Dermis blood vessel endothelial cell (primary cell): ENCODE measurements around the gene LRMDA. TPM values are rescaled to one million over a fixed set of nuclear protein-coding genes. Genes with fewer than 3 reads are reported as not detected.
"Not testable (repeated sequence)": the region's sequence is repeated elsewhere in the genome, so short reads cannot be mapped to it uniquely, and the experiment has no call there.

ENCODE experiments used
- DNase-seq: peaks from one replicate; pipeline ENCODE4 v3.0.0; 2010
- total RNA-seq: library from RNA; depleted of rRNA; stranded (reverse); fragments of >200 nt; gene quantifications from 2 replicates; pipeline ENCODE4 v1.2.3, GENCODE V29; 2014

Gene LRMDA
- total RNA-seq, 1 donor from 2014 or later: 27.4 TPM

DNA sequence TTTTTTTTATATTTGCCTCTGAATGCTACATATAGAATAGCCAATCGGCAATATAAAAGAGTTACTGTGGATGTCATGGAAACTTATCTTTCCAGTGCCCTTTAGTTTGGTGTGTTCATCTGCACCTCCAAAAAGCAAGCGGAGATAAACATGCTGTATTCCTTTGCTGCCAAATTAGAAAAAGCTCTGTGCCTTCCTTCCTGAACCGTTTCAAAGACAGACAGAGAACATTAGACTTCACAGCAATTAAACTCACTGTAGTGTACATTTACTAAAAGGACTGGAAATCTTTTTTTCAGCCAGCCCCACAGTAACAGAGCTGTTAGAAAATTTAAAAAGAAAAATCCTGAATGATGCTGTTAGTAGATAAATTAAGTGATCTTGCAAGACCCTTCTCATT lies 707.5 kb downstream of the LRMDA start:
- no peak for DNase-seq

GRCh38 chr10:76139431-76139830 lies 708.0 kb downstream of the LRMDA start:
- no peak for DNase-seq

- DNase-seq: no peak
These were observed 710.0 kb downstream of the LRMDA start for GRCh38 chr10:76141376-76141775.

DNA sequence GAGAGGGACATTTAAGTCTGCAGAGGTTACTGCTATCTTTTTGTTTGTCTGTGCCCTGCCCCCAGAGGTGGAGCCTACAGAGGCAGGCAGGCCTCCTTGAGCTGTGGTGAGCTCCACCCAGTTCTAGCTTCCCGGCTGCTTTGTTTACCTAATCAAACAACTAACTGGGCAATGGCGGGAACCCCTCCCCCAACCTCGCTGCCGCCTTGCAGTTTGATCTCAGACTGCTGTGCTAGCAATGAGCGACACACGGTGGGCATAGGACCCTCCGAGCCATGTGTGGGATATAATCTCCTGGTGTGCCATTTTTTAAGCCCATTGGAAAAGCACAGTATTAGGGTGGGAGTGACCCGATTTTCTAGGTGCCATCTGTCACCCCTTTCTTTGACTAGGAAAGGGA lies 716.8 kb downstream of the LRMDA start:
- DNase-seq: not testable (repeated sequence)

GRCh38 chr10:76149182-76149581 lies 717.8 kb downstream of the LRMDA start:
- DNase-seq: no peak

- DNase-seq: no peak
These were observed 718.2 kb downstream of the LRMDA start for GRCh38 chr10:76149602-76150138.

- no peak for DNase-seq
These were observed 718.9 kb downstream of the LRMDA start for GRCh38 chr10:76150139-76150875.

GRCh38 chr10:76150876-76151288 lies 719.5 kb downstream of the LRMDA start:
- DNase-seq: no peak

DNA sequence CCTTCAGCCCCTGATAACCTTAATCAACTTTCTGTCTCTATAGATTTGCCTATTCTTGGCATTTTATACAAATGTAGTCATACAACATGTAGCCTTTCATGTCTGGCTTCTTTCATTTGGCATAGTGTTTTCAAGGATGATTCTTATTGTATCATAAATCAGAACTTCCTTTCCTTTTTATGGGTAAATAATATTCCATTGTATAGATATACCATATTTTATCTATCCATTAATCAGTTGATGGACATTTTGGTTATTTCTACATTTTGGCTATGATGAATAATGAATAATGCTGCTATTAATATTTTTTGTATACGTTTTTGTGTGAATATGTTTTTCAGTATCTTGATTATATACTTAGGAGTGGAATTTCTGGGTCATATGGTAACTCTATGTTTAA lies 720.8 kb downstream of the LRMDA start:
- DNase-seq: no peak

GRCh38 chr10:76155961-76156360 lies 724.5 kb downstream of the LRMDA start:
- DNase-seq: no peak

- no peak for DNase-seq
These were observed 729.2 kb downstream of the LRMDA start for GRCh38 chr10:76160446-76161300.

DNA sequence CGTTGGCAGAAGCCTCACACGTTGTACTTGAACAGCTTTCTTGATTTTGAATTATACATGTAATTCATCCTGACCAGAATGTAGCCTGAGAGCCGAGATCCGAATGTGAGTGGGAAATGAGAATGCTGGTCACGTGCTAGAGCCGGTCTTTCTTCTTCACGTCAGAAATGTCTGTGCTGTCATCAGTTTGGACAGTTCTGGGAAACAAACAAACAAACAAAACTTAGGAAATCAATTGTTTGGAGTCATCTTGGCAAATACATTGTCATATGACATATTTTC lies 729.8 kb downstream of the LRMDA start:
- no peak for DNase-seq

GRCh38 chr10:76168437-76168836 lies 737.0 kb downstream of the LRMDA start:
- no peak for DNase-seq

DNA sequence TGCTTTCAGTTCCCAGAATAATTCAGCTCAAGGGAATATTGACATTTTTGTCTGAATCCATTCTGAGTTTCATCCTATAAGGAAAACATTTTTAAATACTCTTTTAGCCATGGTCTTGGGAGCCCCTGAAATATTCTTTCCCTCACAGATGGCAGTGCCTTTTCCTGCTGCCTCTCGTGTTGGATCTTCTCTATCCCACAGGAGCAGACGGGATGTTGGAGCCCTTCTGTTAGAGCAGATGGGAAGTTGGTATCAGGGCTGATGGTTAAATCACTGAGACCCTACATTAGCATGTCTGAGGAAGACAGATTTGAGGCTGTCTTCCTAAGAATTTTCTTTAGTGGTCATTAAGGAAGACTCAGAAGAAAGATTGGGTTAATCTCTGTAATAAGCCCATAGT lies 737.8 kb downstream of the LRMDA start:
- no peak for DNase-seq

DNA sequence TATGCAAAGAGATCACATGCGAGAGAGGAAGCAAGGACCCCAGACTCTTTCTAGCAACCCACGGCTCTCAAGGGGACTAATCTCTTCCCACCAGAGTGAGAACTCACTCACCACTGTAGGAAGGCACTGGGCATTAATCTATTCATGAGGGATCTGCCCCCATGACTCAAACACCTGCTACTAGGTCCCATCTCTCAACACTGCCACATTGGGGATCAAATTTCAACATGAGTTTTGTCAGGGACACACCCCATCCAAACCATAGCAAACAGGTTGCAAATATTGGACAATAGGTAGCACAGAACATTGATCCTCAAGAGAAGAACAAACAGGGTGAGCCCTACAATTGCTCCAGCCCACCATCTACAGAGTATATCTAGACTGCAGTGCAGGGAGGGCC lies 740.6 kb downstream of the LRMDA start:
- DNase-seq: no peak

- no peak for DNase-seq
These were observed 744.2 kb downstream of the LRMDA start for GRCh38 chr10:76175533-76176165.

DNA sequence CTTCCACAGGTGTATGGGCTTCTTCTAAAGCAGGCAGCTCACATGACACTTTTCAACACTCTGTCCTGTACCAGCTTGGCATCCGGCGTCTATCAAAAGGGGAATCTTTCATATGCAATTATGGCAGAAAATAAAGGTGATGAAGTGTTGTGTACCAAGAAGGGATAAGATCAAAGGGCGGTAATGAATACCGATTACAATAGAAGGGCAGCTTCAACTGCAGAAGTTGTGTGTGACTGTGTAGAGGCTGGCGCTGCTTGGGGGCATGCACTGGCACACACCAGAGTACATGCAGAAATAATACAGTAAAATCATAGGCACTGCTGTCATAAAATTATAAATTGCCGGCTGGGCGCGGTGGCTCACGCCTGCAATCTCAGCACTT lies 744.7 kb downstream of the LRMDA start:
- no peak for DNase-seq

GRCh38 chr10:76177936-76178335 lies 746.5 kb downstream of the LRMDA start:
- no peak for DNase-seq

DNA sequence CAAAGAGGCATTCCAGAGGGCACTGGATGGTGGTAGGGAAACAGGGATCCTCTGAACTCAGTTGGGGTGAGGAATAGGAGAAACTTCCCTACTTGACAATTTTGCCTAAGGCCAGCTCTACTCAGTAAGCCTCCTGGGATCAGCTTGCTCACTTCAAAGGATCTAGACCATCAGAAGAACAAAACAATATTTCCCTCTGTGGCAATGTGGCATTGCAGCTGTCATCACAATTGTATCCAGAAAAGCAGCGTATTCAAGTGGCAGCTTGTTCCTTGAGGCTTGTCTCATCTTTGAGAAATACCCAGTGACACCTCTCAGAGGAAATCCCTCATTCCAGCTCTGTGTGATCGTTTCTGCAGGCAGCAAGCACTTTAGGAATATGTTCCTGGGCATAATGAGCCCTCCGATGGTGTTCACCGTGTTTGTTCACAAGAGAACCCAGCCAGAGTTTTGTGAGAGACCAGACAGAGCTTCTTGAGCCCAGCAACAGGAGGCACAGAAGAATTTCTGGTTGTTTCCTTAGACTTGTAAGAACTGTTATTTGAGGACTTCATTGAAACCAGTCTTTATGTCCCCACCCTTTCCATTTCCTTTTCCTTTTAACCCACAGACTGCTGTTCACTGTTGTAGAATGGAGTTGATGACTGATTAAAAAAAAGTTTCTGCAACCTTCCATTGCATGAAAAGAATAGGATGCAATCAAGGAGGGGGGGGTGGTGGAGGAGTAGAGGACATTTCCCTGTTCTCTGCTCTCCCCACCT lies 747.3 kb downstream of the LRMDA start:
- no peak for DNase-seq

GRCh38 chr10:76179806-76180205 lies 748.4 kb downstream of the LRMDA start:
- no peak for DNase-seq

DNA sequence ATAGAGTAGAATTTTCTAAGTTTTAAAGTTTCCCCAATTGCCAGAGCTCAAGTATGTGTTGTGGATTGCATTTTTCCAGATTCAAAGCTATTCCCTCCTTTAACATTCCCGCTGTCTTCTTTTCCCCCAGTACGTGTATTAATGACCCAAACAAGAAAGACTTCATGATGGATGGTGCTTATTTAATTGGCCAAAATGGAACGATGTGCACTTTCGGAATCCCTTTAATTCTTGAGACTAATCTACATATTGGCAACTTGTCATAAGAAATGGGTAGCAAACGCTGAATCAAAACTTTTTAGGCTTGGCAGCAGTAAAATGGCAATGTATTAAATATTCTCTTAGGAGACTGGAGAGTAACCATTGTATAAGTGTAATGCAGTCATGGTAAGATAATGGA lies 753.2 kb downstream of the LRMDA start:
- no peak for DNase-seq

- DNase-seq: no peak
These were observed 754.3 kb downstream of the LRMDA start for GRCh38 chr10:76185471-76186301.
